Umbilical cord (tissue), 2 donors: ENCODE data around the gene GAS2L1. TPM values are rescaled to one million over a fixed set of nuclear protein-coding genes. Genes with fewer than 3 reads are reported as not detected.
"Not testable (repeated sequence)": the region's sequence is repeated elsewhere in the genome, so short reads cannot be mapped to it uniquely, and the experiment has no call there.

Experiments
- DNase-seq: peaks from one replicate; pipeline ENCODE4 v3.0.0-alpha.2; 2015; ENCODE audit warnings: low spot score
- total RNA-seq: library from RNA; depleted of rRNA; stranded (reverse); fragments of >200 nt; gene quantifications from one replicate; pipeline ENCODE4 v1.2.3, GENCODE V29; 2014; ENCODE audit warnings: low replicate concordance; ENCODE audit not compliant: insufficient read depth

Gene GAS2L1
- total RNA-seq, 1 donor from 2014 or later, result 1.7 TPM

- DNase-seq, result no peak
Observed at GRCh38 chr22:29342177-29342576, 35.7 kb downstream of the GAS2L1 start.

DNA sequence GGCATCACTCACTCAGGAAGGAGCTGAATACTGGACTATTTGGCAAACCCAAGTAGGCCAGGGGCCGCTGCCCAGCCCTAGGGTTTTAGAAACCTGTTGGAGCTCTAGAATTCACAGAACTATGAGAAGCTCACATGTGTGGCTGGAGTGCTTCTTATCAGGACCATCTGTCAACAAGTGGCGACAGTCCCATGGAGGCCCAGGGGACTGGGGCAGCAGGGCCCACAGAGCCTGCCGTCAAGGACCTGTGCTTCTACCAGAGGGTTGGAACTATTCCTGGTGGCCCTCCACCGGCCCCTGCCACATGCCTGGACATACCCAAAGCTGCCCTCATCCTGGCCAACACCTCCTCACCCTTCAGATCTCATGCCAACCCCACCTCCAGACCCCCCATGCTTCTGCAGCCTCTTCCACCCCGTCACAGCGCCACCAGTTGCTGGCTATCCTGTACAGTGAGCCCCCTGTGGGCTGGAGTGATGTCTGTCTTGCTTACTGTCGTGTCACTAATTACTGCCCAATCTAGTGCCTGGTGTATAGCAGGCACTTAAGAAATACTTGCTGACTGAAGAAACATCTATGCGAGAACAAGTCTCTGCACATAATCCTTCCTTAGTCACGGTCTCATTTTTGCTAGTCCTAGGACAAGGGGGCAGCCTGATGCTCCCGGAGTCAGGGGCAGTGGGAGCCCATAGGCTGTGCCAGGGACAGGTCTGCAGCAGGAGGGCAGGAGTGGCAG lies 36.3 kb downstream of the GAS2L1 start:
- no peak for DNase-seq

GRCh38 chr22:29343313-29343805 lies 36.9 kb downstream of the GAS2L1 start:
- DNase-seq, result peak; percentile 80

GRCh38 chr22:29344137-29344536 lies 37.7 kb downstream of the GAS2L1 start:
- peak; percentile 56 for DNase-seq

DNA sequence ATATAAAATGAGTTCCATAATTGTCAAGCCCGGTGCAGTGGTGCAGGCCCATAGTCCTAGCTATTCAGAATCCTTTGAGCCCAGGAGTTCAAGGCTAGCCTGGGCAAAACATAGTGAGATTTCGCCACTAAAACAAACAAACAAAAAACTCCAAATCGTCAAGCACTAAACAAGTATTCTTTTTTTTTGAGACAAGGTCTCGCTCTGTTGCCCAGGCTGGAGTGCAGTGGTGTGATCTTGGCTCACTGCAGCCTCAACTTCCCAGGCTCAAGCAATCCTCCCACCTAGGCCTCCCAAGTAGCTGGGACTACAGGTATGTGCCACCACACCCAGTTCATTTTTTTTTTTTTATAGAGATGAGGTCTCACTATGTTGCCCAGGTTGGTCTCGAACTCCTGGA lies 38.4 kb downstream of the GAS2L1 start:
- not testable (repeated sequence) for DNase-seq

DNA sequence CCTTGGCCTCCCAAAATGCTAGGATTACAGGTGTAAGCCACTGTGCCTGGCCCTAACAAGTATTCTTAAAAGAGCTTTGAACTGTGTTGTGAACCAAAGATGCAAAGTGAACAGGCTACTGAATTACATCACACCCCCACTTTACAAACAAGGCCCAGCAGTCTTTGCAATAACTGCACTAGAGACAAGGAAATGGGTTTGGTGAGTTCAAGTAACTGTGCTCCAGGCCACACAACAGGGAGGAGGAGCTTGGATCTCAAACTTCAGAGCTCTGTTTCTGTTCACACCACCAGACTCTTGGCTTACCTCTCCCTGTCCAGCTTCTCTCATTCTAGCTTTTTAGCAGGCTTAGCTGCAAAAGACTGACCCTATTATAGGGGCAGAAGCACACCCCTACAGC lies 39.5 kb downstream of the GAS2L1 start:
- no peak for DNase-seq

GRCh38 chr22:29346659-29347058 lies 40.2 kb downstream of the GAS2L1 start:
- DNase-seq, result no peak

- DNase-seq, result no peak
Observed at GRCh38 chr22:29348041-29348440, 41.6 kb downstream of the GAS2L1 start.

GRCh38 chr22:29348956-29349355 lies 42.5 kb downstream of the GAS2L1 start:
- no peak for DNase-seq

DNA sequence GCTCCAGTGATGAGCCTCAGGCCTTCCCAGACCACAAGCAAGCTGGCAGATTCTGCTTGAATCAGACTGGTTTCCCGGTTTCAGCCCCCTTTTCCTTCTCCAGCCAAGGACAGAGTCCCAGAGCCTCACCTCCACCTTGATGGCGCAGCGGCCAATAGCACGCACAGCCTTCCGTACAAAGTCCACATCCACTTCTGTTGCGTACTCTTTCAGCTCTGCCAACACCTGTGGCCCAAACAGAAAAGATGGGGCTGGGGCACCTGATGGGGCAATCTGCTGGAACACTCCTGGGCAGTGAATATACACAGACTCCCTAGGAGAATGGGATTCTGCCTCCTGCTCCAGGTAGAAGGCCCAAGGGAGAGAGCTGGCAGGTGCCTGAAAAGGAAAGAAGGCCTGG lies 44.6 kb downstream of the GAS2L1 start:
- DNase-seq, result no peak

DNA sequence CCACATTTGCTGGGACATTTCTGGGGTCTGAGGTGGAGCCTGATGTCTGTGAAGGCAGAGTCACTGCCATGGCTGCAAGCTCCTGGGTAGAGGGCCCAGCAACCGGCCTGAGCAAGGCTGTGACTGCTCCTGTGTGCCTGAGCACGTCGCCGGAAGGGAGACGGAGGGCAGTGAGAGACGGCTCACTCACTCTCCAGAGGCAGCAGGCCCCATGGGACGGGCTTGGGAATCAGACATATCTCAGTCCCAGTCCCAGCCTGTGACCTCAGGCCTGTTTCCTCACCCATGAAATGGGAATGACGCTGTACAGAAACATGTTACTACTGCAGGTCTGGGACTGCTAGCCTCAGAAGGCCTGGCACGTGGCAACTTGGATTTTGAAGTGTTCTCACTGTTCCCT lies 45.4 kb downstream of the GAS2L1 start:
- no peak for DNase-seq

DNA sequence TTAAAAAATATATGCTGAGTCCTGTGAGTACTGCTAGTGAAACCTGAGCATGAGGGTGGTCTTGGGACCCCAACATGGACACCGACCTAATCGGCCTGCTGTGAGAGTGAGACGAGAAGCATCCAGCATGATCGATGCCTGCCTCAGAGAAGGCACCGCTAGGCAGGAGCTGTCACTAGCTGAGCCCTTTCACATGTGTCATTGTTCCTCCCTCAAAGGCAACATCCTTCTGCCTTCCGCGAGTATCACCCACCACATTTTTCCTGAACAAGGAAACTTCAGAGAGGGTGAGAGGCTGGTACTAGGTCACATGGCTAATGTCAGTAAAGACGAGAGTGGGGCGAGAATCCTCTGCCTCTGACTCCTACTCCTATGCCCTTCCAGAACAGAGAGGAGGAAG lies 46.3 kb downstream of the GAS2L1 start:
- no peak for DNase-seq

- peak; percentile 42 for DNase-seq
Observed at GRCh38 chr22:29353286-29353685, 46.8 kb downstream of the GAS2L1 start.

DNA sequence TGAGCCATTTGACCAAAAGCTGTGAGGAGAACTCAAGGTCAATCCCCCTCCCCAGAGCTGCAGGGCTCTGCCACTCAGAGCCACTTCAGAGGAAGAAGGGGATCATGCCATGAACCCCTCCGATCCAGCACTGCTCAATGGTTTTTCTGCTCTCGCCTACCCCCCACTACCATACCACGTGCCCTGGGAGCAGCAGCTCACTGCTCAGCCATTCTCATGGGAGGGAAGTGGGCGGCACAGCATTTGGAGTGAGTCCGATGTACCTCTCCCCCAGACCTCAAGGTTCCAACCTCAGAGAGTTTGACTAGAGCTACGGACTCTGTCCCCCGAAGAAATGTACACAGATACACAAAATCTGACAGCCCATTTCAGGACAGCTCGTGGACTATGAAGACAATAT lies 47.4 kb downstream of the GAS2L1 start:
- no peak for DNase-seq

GRCh38 chr22:29357193-29357890 lies 50.9 kb downstream of the GAS2L1 start:
- DNase-seq, result not testable (repeated sequence)

- DNase-seq, result peak; percentile 77
Observed at GRCh38 chr22:29359469-29359868, 53.0 kb downstream of the GAS2L1 start.

Other genes with a start within 250 kb of the GAS2L1 start
- gene C22orf31, start 244.8 kb upstream of the GAS2L1 start, total RNA-seq, result not detected
- gene KREMEN1, start 233.6 kb upstream of the GAS2L1 start, total RNA-seq, result 14.0 TPM
- gene EMID1, start 100.8 kb upstream of the GAS2L1 start, total RNA-seq, result 8.2 TPM
- gene RHBDD3, start 38.7 kb upstream of the GAS2L1 start, total RNA-seq, result 24.1 TPM
- 125 TPM for gene EWSR1, start 38.4 kb upstream of the GAS2L1 start, total RNA-seq
- not detected for gene RASL10A, start 9.0 kb downstream of the GAS2L1 start, total RNA-seq
- 30.8 TPM for gene AP1B1, start 81.9 kb downstream of the GAS2L1 start, total RNA-seq
- 1.4 TPM for gene RFPL1, start 131.9 kb downstream of the GAS2L1 start, total RNA-seq
- 0.72 TPM for gene NEFH, start 173.6 kb downstream of the GAS2L1 start, total RNA-seq
- gene THOC5, start 247.1 kb downstream of the GAS2L1 start, total RNA-seq, result 26.5 TPM